KMS-11 (cell line): ENCODE data around the gene BAX.

Experiments
- H2AFZ ChIP-seq: fragments of 200-600 bp; sonication (generic); 2 replicates; pipeline ENCODE4 v1.6.1; 2016; ENCODE audit warnings: antibody characterized with exemption, mixed run types, low read depth
- H3K27ac ChIP-seq: fragments of 200-600 bp; sonication (generic); 2 replicates; pipeline ENCODE4 v1.6.1; 2016; ENCODE audit warnings: mild to moderate bottlenecking, mixed run types
- H3K27me3 ChIP-seq: fragments of 200-600 bp; sonication (generic); 2 replicates; pipeline ENCODE4 v1.6.1; 2017; ENCODE audit warnings: mild to moderate bottlenecking, low read depth, mixed run types, moderate library complexity; ENCODE audit not compliant: insufficient read depth
- H3K36me3 ChIP-seq: fragments of 200-600 bp; sonication (generic); 2 replicates; pipeline ENCODE4 v1.6.1; 2017; ENCODE audit warnings: mild to moderate bottlenecking, mixed run types; ENCODE audit not compliant: insufficient read depth
- H3K4me1 ChIP-seq: fragments of 200-600 bp; sonication (generic); 2 replicates; pipeline ENCODE4 v1.6.1; 2016; ENCODE audit warnings: mild to moderate bottlenecking, low read depth, mixed run types; ENCODE audit not compliant: poor library complexity, severe bottlenecking
- H3K4me2 ChIP-seq: fragments of 200-600 bp; sonication (generic); 2 replicates; pipeline ENCODE4 v1.7.0; 2016; ENCODE audit warnings: mild to moderate bottlenecking, mixed run types
- H3K4me3 ChIP-seq: fragments of 200-600 bp; sonication (generic); IDR thresholded peaks from 2 replicates; pipeline ENCODE4 v1.6.1; 2017; ENCODE audit warnings: low read depth, low read length, mixed read lengths; ENCODE audit not compliant: insufficient read depth
- H3K79me2 ChIP-seq: fragments of 200-600 bp; sonication (generic); 2 replicates; pipeline ENCODE4 v1.6.1; 2016; ENCODE audit warnings: low read depth, mixed run types; ENCODE audit not compliant: insufficient read depth
- H3K9ac ChIP-seq: fragments of 200-600 bp; sonication (generic); 2 replicates; pipeline ENCODE4 v1.6.1; 2016; ENCODE audit warnings: mild to moderate bottlenecking, mixed run types
- H4K20me1 ChIP-seq: fragments of 200-600 bp; sonication (generic); 2 replicates; pipeline ENCODE4 v1.6.1; 2016; ENCODE audit warnings: mild to moderate bottlenecking, mixed run types; ENCODE audit not compliant: insufficient read depth
- CTCF ChIP-seq: fragments of 200-600 bp; sonication (generic); conservative IDR thresholded peaks from 2 replicates; pipeline ENCODE4 v1.6.1; 2017; ENCODE audit warnings: low read depth, mild to moderate bottlenecking, antibody characterized with exemption, low read length, moderate library complexity, mixed read lengths

The BAX gene

GRCh38 chr19:48965040-48965805, 10.5 kb downstream of the BAX start, which contains the start of gene FTL:
TSS of gene FTL (plus strand) at chr19:48965309. CDS start at chr19:48965508, 199 bp downstream.
- Histone ChIP-seq H2AFZ (peak within 1 kb of the TSS; percentile 43), H4K20me1 (no peaks in the 10 kb centered on the region), H3K79me2 (peaks cover 11% of the 10 kb centered on the region), H3K27me3 (no peaks in the 10 kb centered on the region), H3K36me3 (no peaks in the 10 kb centered on the region), H3K4me3 (no peak within 1 kb of the TSS), H3K27ac (peak within 1 kb of the TSS; percentile 73), H3K4me2 (peak within 1 kb of the TSS; percentile 99), H3K4me1 (peaks cover 39% of the 10 kb centered on the region), H3K9ac (peak within 1 kb of the TSS; percentile 67)
- no peak for TF ChIP-seq CTCF

- Histone ChIP-seq H3K9ac (peak overlapping the region; percentile 67), H3K4me3 (no peak overlapping the region), H3K36me3 (no peaks in the 10 kb centered on the region), H3K27me3 (no peaks in the 10 kb centered on the region), H2AFZ (peak overlapping the region; percentile 43), H3K4me2 (peak overlapping the region; percentile 99), H3K27ac (peak overlapping the region; percentile 73), H4K20me1 (no peaks in the 10 kb centered on the region), H3K79me2 (peaks cover 11% of the 10 kb centered on the region), H3K4me1 (peaks cover 39% of the 10 kb centered on the region)
- no peak for TF ChIP-seq CTCF
These were observed 11.3 kb downstream of the BAX start for GRCh38 chr19:48965806-48966540.

- no peak for TF ChIP-seq CTCF
- no peaks in the 10 kb centered on the region for H4K20me1 ChIP-seq
- peaks cover 11% of the 10 kb centered on the region for H3K79me2 ChIP-seq
- H3K9ac ChIP-seq, result peak overlapping the region; percentile 67; the same call in 1 of the 2 replicates
- H3K4me2 ChIP-seq, result peak overlapping the region; percentile 99
- H2AFZ ChIP-seq, result no peak overlapping the region
- peaks cover 39% of the 10 kb centered on the region for H3K4me1 ChIP-seq
- no peaks in the 10 kb centered on the region for H3K36me3 ChIP-seq
- H3K4me3 ChIP-seq, result no peak overlapping the region
- H3K27me3 ChIP-seq, result no peaks in the 10 kb centered on the region
- peak overlapping the region; percentile 73; the same call in 1 of the 2 replicates for H3K27ac ChIP-seq
These were observed 12.1 kb downstream of the BAX start for GRCh38 chr19:48966541-48967345.
